HUDEP-2 (cell line): ENCODE measurements around the gene TFAM.
A peak's percentile ranks its signal among the peaks of the same experiment; 100 is the strongest.

ENCODE experiments used
- DNase-seq, 76 experiments: peaks; one replicate each; lab custom pipeline; 2025; ENCODE audit not compliant: unreplicated experiment in 76 of 76; lab: John Stamatoyannopoulos, UW

TFAM gene

DNA sequence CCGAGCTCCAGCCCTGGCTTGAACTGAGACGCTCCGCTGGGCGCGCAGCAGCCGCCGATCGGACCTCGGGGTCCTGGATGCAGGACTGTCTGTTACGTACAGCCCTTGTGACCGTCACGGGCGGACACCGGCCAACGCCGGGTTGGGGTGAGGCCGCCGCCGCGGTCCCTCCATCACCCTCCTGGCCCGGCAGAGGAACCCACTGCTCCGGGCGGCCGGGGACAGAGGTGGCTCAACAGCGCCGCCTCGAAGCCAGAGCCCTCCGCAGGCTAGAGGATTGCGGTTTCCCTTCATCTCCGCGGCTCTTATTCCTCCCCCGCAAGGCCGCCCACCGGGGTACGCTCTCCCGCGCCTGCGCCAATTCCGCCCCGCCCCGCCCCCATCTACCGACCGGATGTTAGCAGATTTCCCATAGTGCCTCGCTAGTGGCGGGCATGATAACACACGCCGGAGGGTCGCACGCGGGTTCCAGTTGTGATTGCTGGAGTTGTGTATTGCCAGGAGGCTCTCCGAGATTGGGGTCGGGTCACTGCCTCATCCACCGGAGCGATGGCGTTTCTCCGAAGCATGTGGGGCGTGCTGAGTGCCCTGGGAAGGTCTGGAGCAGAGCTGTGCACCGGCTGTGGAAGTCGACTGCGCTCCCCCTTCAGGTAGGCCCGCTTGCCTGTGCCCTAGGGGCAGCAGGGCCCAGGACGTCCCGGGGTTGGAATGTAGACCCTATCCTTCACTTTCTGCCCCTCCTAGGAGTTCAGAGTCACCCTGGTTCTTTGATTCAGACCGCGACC, at the start of gene TFAM:
TSS of gene TFAM (plus strand) at position 412 of the 785 bp plus-strand sequence. CDS start at position 550, 138 bp downstream.
- peak in 75 of 76 experiments; percentile 14 to 96 (median 85) for DNase-seq

DNA sequence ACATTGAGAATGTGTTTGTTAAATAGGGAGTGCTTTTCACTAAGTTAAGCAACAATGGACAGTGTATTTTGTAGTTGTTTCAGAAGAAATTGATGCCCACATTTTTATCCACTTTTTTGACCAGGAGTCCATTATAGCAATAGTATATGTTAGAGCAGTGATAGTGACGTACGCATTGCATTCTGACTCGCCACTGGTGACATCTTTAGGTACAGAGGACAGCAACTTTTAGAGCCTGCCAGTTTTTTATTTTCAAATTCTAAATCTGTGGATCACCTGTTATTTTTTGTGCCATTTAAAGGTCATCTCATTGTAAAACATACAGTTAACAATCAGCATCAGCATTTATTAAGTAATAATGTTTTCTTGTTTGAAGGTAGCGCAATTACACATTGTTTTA, 49.0 kb upstream of the TFAM start:
- DNase-seq = no peak

DNA sequence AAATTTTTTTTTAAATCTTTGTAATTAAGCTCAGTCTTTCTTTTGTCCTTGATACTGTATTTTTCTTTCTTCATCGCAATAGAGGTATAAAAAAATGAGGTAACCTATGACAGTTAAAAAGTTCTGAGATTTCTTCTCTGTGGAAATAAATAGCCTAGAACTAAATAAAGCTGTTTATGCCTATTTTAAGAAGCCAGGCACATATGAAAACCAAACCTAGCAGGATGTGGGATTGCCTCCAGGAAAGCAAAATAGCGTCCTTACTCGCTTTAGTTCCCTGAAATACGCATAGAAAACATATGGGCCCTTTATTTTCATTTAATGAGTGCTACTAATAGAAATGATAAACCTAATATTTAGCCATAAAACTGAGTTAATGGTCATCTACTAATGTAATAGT, 43.8 kb upstream of the TFAM start:
- no peak for DNase-seq

DNA sequence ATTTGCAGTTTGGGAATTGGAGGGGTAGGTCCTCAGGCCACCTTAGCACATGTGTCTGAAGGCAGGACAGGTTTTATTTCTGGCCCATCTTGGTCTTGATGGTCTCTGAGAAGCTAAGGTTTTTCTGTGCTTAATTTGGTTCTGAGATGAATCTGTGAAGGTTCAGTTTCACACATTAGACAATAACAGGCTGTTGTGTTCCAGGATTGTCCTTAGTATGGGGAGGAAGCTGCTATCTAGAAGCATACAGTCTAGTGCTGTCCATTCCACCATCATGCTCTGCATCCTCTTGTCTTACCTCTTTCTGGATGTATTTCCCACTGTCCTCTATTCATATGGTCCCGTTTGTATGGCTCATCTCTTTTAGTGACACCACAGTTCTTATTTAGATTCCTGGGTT, 43.3 kb upstream of the TFAM start:
- no peak for DNase-seq

DNA sequence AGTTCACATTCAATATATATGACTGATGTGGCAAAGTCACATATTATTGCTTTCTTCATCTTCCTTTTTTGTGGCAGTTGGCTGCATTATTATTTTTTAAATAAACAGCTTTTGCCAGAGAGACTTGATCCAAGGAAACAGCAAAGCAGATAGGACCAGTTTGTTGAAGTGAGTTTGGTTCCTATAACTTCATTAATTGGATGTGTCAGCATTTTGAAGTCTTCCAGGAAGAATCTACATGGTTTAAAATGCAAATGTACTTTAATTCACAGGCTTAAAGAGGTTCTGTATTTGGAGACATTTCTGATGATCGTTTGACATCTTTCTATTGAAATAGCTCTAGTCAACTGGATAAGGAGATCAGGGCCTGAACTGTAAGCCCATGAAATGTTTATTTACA, 37.2 kb upstream of the TFAM start:
- no peak for DNase-seq

DNA sequence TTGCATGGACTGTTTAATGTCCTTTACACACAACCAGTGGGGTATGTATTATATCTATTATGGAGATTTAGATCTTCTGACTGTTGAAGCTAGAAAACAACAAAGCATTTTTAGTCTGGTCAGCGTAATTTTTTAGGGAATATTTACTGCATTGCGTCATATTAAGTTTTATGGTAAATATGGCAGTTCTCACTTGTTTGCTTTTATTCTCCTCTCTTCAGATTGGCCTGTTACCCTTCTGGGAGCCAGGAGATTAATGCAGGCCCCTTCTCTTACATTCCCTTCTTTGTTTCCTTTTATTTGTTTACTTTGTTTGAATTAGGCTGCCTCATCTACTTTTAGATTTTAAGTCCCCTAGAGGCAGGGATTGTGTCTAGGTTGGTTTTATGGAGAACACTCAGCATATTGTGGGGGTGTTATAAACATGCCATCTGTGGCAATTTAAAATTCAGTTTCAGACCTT, 36.6 kb upstream of the TFAM start:
- no peak for DNase-seq

DNA sequence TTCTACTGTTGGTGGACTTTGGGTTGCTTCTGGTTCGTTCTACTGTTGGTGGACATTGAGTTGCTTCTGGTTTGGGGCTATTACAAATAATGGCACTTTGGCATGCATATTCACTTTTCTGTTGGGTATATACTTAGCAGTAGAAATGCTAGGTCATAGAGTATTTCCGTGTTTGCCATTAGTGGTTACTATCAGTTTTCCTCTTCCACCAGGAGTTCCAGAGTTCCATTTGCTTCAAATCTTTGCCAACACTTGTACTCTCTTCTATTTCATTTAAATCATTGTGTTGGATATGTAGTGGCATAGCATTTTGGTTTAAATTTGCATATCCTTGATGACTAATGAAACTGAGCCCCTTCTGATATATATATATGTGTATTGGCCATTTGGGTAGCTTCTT, 35.2 kb upstream of the TFAM start:
- no peak for DNase-seq

DNA sequence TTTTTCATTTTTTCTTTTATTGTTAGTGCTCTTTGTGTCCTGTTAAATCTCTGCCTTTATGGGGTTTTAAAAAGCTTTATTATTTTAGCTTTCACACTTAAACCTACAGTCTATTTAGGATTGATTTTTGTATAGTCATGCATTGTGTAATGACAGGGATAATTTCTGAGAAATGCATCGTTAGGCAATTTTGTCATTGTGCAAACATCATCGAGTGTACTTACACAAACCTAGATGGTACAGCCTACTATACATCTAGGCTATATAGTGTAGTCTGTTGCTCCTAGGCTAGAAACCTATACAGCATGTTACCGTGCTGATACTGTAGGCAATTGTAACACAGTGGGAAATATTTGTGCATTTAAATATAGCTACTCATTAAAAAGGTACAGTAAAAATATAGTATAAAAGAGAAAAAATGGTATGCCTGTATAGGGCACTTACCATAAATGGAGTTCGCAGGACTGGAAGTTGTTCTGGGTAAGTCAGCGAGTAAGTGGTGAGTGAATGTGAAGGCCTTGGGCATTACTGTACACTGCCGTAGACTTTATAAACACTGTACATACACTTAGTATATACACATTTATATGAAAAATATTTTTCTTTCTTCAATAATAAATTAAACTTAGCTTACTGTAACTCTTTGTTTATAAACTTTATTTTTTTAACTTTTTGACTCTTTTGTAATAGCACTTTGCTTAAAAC, 34.4 kb upstream of the TFAM start:
- DNase-seq = no peak

DNA sequence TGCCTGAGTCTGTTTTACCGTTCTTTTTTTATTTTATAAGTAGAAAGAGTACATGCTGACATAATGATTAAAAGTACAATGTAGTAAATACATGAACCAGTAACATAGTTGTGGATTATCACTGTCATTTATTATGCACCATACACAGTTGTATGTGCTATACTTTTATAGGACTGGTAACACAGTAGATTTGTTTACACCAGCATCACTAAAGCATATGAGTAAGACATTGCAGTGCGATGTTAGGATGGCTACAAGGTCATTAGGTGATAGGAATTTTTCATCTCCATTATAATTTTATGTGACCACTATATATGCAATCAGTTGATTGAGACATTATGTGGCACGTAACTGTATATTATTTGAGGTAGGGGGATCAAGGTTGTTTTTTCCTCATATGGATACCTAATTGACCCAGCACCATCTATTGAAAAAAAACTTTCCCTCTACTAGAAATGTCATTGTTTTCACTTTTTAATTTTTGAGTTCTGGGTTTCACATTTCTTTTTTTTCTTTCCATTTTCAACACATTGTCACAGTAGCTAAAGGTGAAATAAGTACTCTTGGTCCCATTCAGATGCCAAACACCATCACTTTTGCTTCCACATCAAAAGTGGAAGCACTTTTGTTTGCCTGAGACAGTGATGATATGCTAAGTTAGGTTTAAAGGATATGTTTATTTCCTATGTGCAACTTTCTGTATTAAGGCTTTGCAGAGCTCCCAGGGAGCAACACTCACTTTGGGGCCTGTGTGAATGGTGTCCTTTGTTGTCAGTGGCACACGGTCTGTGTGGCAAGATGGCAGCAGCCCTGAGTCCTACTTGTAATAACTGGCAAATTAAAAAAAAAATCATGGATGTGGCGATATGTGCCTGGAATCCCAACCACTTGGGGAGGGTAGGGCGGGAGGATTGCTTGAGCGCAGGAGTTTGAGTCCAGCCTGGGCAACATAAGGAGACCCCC, 33.3 kb upstream of the TFAM start:
- no peak for DNase-seq

DNA sequence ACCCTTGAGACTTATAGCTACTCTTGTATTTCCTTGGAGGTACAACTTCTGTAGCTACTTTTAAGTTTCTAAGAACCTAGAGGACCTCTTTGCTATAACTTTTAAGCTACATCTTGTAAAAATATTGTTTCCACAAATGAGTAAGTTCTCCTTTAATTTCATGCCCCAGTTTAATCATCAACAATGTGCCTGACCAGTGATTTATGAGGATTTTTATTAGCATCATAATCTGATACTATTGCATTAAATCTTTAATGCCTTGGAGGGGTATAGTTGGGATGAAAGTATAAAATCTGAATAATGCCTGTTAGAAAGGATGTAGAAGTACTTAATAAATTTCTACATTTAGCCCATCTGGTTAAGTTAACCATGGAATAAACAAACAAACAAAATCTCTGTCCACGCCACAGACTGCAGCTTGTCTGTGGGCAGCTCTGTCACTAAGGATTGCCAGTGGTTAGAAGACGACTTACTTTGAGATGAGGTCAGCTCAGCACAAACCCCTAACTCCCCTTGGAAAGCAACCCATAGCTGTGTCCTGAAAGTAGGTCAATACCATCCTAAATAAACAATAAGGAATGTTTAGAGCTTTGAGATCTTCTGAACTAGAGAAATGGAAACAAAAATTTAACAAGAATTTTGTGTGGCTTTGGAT, 32.1 kb upstream of the TFAM start:
- no peak for DNase-seq

DNA sequence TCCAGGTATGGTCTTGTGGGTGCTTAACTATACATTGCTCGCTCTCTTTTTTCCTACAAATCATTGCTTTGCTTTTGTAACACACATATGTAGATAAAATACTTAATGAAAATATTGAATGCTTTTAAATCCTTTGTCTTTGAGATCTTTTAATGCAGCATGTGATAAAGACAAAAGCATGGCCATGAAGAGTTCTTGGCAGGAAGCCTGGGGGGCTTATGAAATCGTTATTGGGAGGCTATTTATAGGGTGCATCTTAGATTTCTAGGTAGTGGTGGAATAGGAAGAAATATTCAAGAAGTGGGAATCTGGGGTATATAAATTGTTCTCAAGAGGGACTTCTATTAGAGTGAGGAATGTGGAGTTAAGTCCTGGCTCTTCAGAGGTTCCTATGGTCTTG, 28.5 kb upstream of the TFAM start:
- DNase-seq = no peak

DNA sequence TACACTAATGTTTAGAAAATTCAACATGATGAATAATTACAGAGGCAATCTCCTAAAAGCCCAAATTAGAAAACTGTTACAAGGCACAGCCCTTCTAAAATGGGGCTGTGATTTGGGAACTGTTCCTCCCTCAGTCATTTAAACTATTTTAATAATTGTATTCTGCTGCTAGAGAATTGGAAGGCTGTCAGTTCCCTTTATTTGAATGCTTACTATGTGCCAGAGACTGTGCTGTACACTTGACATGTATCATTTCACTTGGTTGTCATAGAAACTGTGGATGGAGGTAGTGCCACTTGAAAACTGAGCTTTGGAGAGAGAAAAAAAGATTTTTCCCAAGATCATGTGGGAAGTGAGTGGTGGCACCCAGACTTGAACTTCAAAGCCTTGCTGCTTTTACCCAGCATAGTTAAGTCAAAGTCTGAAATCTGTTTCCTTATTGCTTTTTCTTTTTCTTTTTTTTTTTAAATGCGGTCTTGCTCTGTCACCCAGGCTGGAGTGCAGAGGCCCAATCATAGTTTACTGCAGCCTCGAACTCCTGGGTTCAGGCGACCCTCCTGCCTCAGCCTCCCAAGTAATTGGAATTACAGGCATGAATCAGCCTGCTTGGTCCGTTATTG, 26.8 kb upstream of the TFAM start:
- no peak for DNase-seq

DNA sequence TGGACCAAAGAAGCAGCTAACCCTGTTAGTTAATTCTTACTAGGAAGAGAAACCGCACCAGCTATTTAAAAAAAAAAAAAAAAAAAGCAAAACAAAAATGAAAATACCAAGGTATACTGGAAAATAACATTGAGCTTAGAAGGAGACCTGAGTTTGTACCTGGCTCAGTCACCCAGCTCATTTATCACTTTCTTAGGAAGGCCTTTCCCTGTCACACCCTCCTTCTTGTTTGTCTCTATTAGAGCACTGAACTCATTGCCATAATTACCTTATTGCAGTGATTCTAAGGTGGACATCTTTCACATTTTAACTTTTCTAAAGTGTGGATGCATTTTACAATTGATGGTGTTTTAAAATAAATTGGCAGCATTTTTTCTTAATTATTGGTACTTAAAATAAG, 26.3 kb upstream of the TFAM start:
- DNase-seq = no peak

DNA sequence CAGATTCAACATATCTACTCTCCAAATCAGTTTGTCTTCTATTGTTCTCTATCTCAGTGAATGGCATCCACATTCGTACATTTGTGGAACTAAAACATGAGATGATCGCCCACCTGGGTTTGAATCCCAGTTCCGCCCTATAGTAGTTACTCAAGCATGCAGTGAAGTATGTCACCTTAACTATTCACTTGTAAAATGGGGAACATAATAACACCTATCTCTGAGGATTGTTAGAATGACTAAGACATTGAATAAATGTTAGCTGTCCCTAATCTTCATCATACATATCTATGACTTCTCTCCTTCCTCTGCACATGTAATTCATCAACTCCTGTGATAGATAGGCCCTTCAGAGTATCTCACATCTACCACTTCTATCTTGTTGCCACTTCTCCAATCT, 25.7 kb upstream of the TFAM start:
- DNase-seq = no peak

DNA sequence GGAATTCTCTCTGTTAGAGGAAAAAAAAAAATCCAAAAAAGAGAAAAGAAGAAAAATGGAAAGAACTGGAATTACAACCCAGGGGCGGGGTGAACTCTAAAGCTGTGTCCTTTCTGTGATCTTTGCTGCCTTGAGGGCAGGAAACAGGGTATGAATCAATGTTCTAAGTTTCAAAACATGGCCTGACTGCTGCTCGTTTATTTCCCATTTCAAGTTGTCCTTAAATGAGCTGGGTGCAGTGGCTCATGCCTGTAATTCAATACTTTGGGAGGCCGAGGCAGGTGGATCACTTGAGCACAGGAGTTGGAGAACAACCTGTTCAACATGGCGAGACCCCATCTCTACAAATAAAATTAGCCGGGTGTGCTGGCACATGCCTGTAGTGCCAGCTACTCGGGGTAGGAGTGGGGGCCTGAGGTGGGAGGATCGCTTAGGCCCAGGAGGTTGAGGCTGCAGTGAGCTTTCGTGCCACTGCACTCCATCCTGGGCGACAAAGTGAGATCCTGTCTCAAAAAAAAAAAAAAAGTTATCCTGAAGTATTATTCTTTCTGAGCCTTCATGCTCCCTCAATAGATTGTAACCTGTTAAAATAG, 24.7 kb upstream of the TFAM start:
- DNase-seq = no peak

DNA sequence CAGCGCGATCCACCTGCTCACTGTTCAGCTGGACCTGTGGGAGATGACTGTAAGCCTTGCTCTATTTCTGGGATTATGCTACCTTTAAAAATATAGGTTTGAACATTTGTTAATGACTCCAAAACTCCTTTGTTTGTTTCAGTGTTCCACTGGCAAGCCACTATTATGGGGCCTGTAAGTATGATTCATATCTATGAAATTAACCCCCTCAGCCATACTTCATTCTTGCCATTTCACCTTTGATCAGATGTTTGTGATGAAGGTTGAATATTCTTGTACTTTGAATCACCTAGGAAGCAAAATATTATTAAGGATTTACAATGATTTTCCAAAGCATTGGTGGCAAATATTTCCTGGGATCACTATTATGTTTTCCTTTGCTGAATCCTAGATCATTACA, 23.9 kb upstream of the TFAM start:
- no peak for DNase-seq

DNA sequence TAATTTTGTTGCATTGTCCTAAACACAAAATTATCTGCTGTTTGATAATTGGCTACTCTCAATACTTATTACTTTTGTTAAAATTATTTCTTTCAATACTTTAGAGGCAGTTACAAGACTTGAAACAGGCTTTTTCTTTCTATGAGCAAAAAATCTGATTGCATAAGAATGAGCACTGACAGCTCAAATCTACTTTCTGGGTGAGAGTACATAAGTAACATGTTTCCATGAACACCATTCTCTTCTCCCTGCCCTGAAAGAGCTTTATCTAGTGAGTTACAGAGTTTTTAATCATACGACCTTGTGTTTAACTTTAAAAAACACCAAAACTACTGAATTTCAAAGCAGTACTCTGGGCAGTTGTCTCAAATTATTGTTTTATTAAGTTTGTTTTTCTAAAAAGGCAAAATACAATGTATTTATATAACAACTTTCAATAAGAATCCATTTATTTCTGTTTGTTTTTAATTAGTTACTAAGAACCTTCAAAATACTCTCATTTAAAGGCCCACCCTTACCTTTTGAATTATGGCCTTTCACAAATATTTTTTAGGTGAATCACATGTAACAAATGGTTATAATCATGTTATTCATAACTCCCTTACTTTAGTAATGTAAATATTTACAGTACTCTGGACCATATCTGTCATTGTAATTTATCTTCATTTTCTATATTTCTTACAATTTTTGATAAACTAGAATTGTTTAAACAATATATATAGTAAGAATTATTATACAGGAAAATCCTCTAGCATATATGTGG, 23.0 kb upstream of the TFAM start:
- DNase-seq = no peak

DNA sequence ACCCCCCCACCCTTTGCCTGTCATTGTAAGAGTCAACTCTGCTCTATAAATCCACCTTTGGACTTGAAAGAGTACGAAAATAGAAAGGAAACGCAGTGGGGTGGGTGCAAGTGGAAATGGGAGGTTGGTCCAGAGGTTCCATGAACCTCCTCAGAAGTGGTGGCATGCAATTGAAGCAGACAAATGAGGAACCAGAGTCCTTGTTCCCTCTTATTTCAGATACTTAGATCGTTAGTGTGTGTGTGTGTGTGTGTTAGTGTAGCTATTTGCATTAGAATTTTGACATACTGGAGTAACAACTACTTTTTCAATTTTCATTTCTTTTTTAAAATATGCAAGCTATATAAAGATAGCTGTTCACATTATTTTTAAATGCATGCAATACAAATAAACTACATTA, 18.1 kb upstream of the TFAM start:
- DNase-seq = no peak

DNA sequence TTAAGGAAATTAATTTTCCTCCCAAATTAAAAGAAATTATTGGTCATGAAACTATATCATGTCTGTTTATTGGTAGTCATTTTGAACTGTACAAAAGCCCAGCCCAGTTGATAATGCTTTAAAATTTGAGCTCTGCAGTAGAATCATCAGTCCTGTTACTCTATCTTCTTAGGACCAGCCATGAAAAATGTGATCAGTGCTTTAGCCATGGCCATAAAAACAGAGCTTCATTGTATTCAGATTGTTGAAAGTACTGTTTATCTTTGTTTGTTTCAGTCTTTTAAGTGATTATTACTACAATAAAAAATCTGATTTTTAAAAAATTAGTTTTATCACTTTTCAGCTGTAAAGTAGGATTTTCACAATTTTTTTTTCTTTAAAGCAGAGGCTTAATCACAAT, 13.7 kb upstream of the TFAM start:
- DNase-seq = no peak
